ENCODE measurements around the gene METTL16. TPM values are rescaled to one million over a fixed set of nuclear protein-coding genes. Genes with fewer than 3 reads are reported as not detected.

METTL16 gene
- total RNA-seq, 1 experiment from 2014 or later = 37.6 TPM

DNA sequence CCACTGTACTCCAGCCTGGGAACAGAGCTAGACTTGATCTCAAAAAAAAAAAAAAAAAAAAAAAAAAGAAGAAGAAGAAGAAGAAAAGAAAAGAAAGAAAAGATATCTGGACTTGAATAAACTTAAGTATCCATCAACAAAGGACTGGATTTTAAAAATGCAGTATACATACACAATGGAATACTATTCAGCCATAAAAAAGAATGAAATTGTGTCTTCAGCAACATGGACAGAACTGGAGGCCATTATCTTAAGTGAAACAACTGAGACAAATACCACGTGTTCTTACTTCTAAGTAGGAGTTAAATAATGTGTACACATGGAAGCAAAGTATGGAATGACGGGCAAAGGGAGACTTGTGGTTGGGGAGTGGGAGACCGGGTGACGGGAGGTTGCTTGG lies 70.8 kb downstream of the METTL16 start:
- intact Hi-C loops (cut with micrococcal nuclease) = no loop called here
- Histone ChIP-seq H3K27me3 (ENCODE audit: insufficient read depth, low read length) (no peaks in the 10 kb centered on the region), H3K9me2 (ENCODE audit: insufficient read depth) (no peaks in the 10 kb centered on the region), H3K79me2 (ENCODE audit: insufficient read depth, low read length) (0 out of 2 replicates have a peak, but pooled peaks cover 3% of the 10 kb centered on the region), H4K20me1 (ENCODE audit: insufficient read depth) (no peaks in the 10 kb centered on the region), H3K4me2 (ENCODE audit: low read length) (no peak overlapping the region), H3K4me1 (ENCODE audit: control insufficient read depth in 1 of 2, insufficient read depth in 2 of 2, low read length in 2 of 2) (no peaks in the 10 kb centered on the region), H2AFZ (ENCODE audit: low read depth, low read length, poor library complexity, severe bottlenecking) (no peak overlapping the region), H3K9me3 (ENCODE audit: control insufficient read depth in 1 of 2, insufficient read depth in 1 of 2, low read depth in 1 of 2, low read length in 2 of 2) (no peaks in the 10 kb centered on the region), H3K36me3 (ENCODE audit: control insufficient read depth in 1 of 2, insufficient read depth in 2 of 2, low read length in 2 of 2) (peaks cover 11 to 29% of the 10 kb centered on the region in 2 experiments; a peak in 3 of 4 replicates), H3K9ac (ENCODE audit: low read length) (no peak overlapping the region), H3K4me3 (replicated peaks in 1 of 2; ENCODE audit: low read depth in 1 of 2, low read length in 2 of 2) (no peak overlapping the region), H3K27ac (ENCODE audit: low read depth, low read length) (no peak overlapping the region)
- ChIA-PET POLR2A (no interaction called here), RAD21 (ENCODE audit: low non-redundant PET in 1 of 2, low total read pairs in 2 of 2, uncharacterized antibody in 2 of 2, unreplicated experiment in 2 of 2) (no interaction called here), CTCF (no interaction called here)
- ATAC-seq (no peak), DNase-seq (ENCODE audit: low read depth, low spot score) (no peak)
- no peak for TF ChIP-seq EZH2phosphoT487 (IDR thresholded peaks at IDR 0.05; ENCODE audit: borderline replicate concordance)
- no peak for TF ChIP-seq POLR2A (IDR thresholded peaks at IDR 0.05; ENCODE audit: borderline replicate concordance, extremely low read depth, insufficient read depth, insufficient read length)
- TF ChIP-seq SIN3A (IDR thresholded peaks at IDR 0.05; ENCODE audit: low read depth) = no peak
- TF ChIP-seq REST (IDR thresholded peaks at IDR 0.05; ENCODE audit: low read depth) = no peak
- no peak for TF ChIP-seq ATF3 (IDR thresholded peaks at IDR 0.05)
- TF ChIP-seq, protein P1, sequence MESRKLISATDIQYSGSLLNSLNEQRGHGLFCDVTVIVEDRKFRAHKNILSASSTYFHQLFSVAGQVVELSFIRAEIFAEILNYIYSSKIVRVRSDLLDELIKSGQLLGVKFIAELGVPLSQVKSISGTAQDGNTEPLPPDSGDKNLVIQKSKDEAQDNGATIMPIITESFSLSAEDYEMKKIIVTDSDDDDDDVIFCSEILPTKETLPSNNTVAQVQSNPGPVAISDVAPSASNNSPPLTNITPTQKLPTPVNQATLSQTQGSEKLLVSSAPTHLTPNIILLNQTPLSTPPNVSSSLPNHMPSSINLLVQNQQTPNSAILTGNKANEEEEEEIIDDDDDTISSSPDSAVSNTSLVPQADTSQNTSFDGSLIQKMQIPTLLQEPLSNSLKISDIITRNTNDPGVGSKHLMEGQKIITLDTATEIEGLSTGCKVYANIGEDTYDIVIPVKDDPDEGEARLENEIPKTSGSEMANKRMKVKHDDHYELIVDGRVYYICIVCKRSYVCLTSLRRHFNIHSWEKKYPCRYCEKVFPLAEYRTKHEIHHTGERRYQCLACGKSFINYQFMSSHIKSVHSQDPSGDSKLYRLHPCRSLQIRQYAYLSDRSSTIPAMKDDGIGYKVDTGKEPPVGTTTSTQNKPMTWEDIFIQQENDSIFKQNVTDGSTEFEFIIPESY (IDR thresholded peaks at IDR 0.05; ENCODE audit: extremely low read depth, insufficient replicate concordance, low read length) = no peak
- no peak for TF ChIP-seq FOSL1 (IDR thresholded peaks at IDR 0.05; ENCODE audit: low read depth)
- TF ChIP-seq JUND (IDR thresholded peaks at IDR 0.05) = no peak
- no peak for TF ChIP-seq POLR2AphosphoS5 (IDR thresholded peaks at IDR 0.05; ENCODE audit: low read depth, low read length)
- TF ChIP-seq ZNF274 (IDR thresholded peaks at IDR 0.05; ENCODE audit: low read depth, low read length) = no peak
- no peak for TF ChIP-seq ELF1 (IDR thresholded peaks at IDR 0.05; ENCODE audit: borderline replicate concordance, low read depth)
- TF ChIP-seq CBX3 (IDR thresholded peaks at IDR 0.05; ENCODE audit: low read depth) = no peak
- TF ChIP-seq EGR1 (IDR thresholded peaks at IDR 0.05; ENCODE audit: low read depth) = no peak
- TF ChIP-seq CTCF (IDR thresholded peaks at IDR 0.05 in 2 of 3, conservative IDR thresholded peaks at IDR 0.05 in 1 of 3; ENCODE audit: borderline replicate concordance in 1 of 3, insufficient read depth in 1 of 3, low read depth in 2 of 3, low read length in 2 of 3) = no peak
- TF ChIP-seq, protein P2, sequence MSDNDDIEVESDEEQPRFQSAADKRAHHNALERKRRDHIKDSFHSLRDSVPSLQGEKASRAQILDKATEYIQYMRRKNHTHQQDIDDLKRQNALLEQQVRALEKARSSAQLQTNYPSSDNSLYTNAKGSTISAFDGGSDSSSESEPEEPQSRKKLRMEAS (IDR thresholded peaks at IDR 0.05) = no peak
- TF ChIP-seq ZFX (IDR thresholded peaks at IDR 0.05) = no peak
- no peak for TF ChIP-seq TCF7L2 (IDR thresholded peaks at IDR 0.05; ENCODE audit: borderline replicate concordance, extremely low read depth, insufficient read depth, insufficient read length)
- no TSS peak for BruUV-seq (replicated peaks)

All from HCT116 (cell line).